ENCODE results near the gene ABCD4.

ABCD4 gene

DNA sequence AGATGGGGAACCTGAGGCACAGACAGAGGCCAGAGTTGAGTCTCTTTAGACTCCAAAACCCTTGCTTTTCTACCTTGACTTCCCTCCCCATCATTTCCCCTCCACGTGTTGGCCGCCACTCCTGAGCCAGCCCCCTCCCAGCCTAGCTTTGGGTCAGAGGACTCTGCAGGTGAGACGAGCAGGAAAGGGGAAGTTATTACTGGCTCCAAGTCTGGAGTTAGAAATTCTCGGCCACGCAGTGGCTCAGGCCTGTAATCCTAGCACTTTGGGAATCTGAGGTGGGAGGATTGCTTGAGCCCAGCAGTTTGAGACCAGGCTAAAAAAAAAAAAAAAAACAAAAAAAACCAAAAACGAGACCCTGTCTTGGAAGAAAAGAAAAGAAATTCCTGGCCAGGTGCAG is 54.7 kb downstream of the ABCD4 start:
- Histone ChIP-seq H3K27me3 (replicated peaks; ENCODE audit: insufficient read depth, low read length) (no peaks in the 10 kb centered on the region), H3K4me2 (ENCODE audit: low read depth, low read length) (no peak overlapping the region)
- no peak for DNase-seq

DNA sequence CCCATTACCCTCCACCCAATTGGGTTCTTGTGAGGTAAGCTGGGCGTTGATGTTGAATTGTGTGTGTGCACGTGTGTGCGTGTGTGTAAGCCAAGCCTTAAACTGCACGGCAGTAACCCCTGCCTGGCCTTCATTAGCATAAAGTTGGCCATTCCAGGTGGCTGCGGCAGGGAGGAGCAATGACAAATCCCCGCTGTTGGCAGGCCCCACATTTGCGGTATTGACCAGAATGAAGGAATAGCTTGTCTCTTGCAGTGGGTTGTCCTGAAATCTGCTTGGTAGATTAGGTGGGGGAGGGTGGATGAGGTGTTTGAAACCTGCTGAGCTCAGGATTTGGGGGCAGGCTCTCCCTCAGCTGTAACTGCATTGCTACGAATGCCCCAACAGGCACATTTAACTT is 56.2 kb downstream of the ABCD4 start:
- no peak overlapping the region for H2AFZ ChIP-seq (ENCODE audit: low read length)
- H3K4me2 ChIP-seq (ENCODE audit: low read depth, low read length), result no peak overlapping the region
- H3K9me2 ChIP-seq (replicated peaks; ENCODE audit: insufficient read depth, low read length), result no peaks in the 10 kb centered on the region
- peaks cover 13% of the 10 kb centered on the region for H3K27me3 ChIP-seq (replicated peaks; ENCODE audit: insufficient read depth, low read length)
- no peaks in the 10 kb centered on the region for H3F3A ChIP-seq (ENCODE audit: insufficient read depth, low read length)
- H3K4me1 ChIP-seq (ENCODE audit: low read length), result no peaks in the 10 kb centered on the region
- H3K27ac ChIP-seq (ENCODE audit: low read length), result no peak overlapping the region
- no peak for TF ChIP-seq EZH2 (optimal IDR thresholded peaks at IDR 0.05; ENCODE audit: low read depth, low read length)
- TF ChIP-seq, protein P1, sequence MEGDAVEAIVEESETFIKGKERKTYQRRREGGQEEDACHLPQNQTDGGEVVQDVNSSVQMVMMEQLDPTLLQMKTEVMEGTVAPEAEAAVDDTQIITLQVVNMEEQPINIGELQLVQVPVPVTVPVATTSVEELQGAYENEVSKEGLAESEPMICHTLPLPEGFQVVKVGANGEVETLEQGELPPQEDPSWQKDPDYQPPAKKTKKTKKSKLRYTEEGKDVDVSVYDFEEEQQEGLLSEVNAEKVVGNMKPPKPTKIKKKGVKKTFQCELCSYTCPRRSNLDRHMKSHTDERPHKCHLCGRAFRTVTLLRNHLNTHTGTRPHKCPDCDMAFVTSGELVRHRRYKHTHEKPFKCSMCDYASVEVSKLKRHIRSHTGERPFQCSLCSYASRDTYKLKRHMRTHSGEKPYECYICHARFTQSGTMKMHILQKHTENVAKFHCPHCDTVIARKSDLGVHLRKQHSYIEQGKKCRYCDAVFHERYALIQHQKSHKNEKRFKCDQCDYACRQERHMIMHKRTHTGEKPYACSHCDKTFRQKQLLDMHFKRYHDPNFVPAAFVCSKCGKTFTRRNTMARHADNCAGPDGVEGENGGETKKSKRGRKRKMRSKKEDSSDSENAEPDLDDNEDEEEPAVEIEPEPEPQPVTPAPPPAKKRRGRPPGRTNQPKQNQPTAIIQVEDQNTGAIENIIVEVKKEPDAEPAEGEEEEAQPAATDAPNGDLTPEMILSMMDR (IDR thresholded peaks at IDR 0.05; ENCODE audit: low read length), result no peak
- no peak for TF ChIP-seq EZH2phosphoT487 (IDR thresholded peaks at IDR 0.05; ENCODE audit: low read length)
- no peaks in the 10 kb centered on the region for H3K36me3 ChIP-seq (replicated peaks; ENCODE audit: insufficient read depth, low read length)
- no peaks in the 10 kb centered on the region for H3K79me2 ChIP-seq (ENCODE audit: low read length)
- no peaks in the 10 kb centered on the region for H3K9me3 ChIP-seq (replicated peaks; ENCODE audit: insufficient read depth, low read length)
- H3K9ac ChIP-seq (ENCODE audit: low read length), result no peak overlapping the region
- DNase-seq, result no peak
- no peaks in the 10 kb centered on the region for H4K20me1 ChIP-seq (ENCODE audit: insufficient read depth, low read length)
- H3K4me3 ChIP-seq (ENCODE audit: low read length), result no peak overlapping the region

More for the DNA sequence above, 54.7 kb downstream of the ABCD4 start:
- no peaks in the 10 kb centered on the region for H3K9me2 ChIP-seq (replicated peaks; ENCODE audit: insufficient read depth, low read length)
- H4K20me1 ChIP-seq (ENCODE audit: insufficient read depth, low read length), result no peaks in the 10 kb centered on the region
- no peaks in the 10 kb centered on the region for H3K36me3 ChIP-seq (replicated peaks; ENCODE audit: insufficient read depth, low read length)
- H3F3A ChIP-seq (ENCODE audit: insufficient read depth, low read length), result no peaks in the 10 kb centered on the region
- H3K9ac ChIP-seq (ENCODE audit: low read length), result no peak overlapping the region
- H3K4me1 ChIP-seq (ENCODE audit: low read length), result no peaks in the 10 kb centered on the region
- H2AFZ ChIP-seq (ENCODE audit: low read length), result no peak overlapping the region
- no peaks in the 10 kb centered on the region for H3K9me3 ChIP-seq (replicated peaks; ENCODE audit: insufficient read depth, low read length)
- no peak overlapping the region for H3K4me3 ChIP-seq (ENCODE audit: low read length)
- H3K27ac ChIP-seq (ENCODE audit: low read length), result no peak overlapping the region
- no peak for TF ChIP-seq EZH2phosphoT487 (IDR thresholded peaks at IDR 0.05; ENCODE audit: low read length)
- TF ChIP-seq EZH2 (optimal IDR thresholded peaks at IDR 0.05; ENCODE audit: low read depth, low read length), result no peak
- TF ChIP-seq, protein P1 (IDR thresholded peaks at IDR 0.05; ENCODE audit: low read length), result no peak
- no peaks in the 10 kb centered on the region for H3K79me2 ChIP-seq (ENCODE audit: low read length)

DNA sequence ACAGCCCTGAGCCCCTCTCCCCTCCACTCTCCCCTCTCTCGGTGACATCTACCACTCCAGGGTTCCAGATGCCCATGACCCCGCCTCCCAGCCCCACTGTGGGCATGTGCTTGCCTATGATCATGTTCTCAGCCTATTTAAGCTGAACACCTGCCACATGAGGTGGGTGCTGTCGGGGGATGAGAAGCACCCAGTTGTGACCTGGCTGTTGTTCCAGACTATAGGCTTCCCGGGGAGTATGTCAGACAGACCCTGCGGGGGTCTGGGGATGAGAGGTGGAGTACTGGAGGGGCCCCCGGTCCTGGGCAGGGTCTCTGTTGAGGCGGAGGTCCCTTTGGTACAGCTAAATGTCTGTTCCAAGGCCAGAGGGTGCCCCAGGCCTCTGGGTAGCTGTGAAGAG is 57.4 kb downstream of the ABCD4 start:
- Histone ChIP-seq H3K4me1 (ENCODE audit: low read length) (no peaks in the 10 kb centered on the region), H3K9me2 (replicated peaks; ENCODE audit: insufficient read depth, low read length) (no peaks in the 10 kb centered on the region), H3K9ac (ENCODE audit: low read length) (no peak overlapping the region), H3K27me3 (replicated peaks; ENCODE audit: insufficient read depth, low read length) (peaks cover 26% of the 10 kb centered on the region), H3K79me2 (ENCODE audit: low read length) (no peaks in the 10 kb centered on the region), H4K20me1 (ENCODE audit: insufficient read depth, low read length) (no peaks in the 10 kb centered on the region), H2AFZ (ENCODE audit: low read length) (no peak overlapping the region), H3K4me3 (ENCODE audit: low read length) (no peak overlapping the region), H3K36me3 (replicated peaks; ENCODE audit: insufficient read depth, low read length) (no peaks in the 10 kb centered on the region), H3K27ac (ENCODE audit: low read length) (no peak overlapping the region), H3K9me3 (replicated peaks; ENCODE audit: insufficient read depth, low read length) (no peaks in the 10 kb centered on the region), H3F3A (ENCODE audit: insufficient read depth, low read length) (no peaks in the 10 kb centered on the region), H3K4me2 (ENCODE audit: low read depth, low read length) (no peak overlapping the region)
- DNase-seq, result no peak
- TF ChIP-seq, protein P1 (IDR thresholded peaks at IDR 0.05; ENCODE audit: low read length), result no peak
- no peak for TF ChIP-seq EZH2 (optimal IDR thresholded peaks at IDR 0.05; ENCODE audit: low read depth, low read length)
- no peak for TF ChIP-seq EZH2phosphoT487 (IDR thresholded peaks at IDR 0.05; ENCODE audit: low read length)
